Spinal cord (tissue), 10 donors: ENCODE measurements around the gene ADGRL3. TPM values are rescaled to one million over a fixed set of nuclear protein-coding genes. Genes with fewer than 3 reads are reported as not detected.

ENCODE experiments used
- DNase-seq, 6 donors: peaks; one replicate each; pipeline versions ENCODE4 v3.0.0 to v3.0.0-alpha.2; 2013 to 2015; ENCODE audit warnings: low spot score in 6 of 6, low read depth in 4 of 6
- H3K27ac ChIP-seq: one replicate; pipeline ENCODE4 v1.5.1; 2013; ENCODE audit warnings: low read depth, low read length, control low read depth
- H3K27me3 ChIP-seq: one replicate; pipeline ENCODE4 v1.6.1; 2013; ENCODE audit warnings: low read length; ENCODE audit not compliant: control insufficient read depth, insufficient read depth
- H3K36me3 ChIP-seq: one replicate; pipeline ENCODE4 v1.6.1; 2013; ENCODE audit warnings: low read length; ENCODE audit not compliant: control insufficient read depth, insufficient read depth
- H3K4me1 ChIP-seq: one replicate; pipeline ENCODE4 v1.6.1; 2013; ENCODE audit warnings: low read length; ENCODE audit not compliant: control insufficient read depth, insufficient read depth
- H3K4me3 ChIP-seq: one replicate; pipeline ENCODE4 v1.5.1; 2013; ENCODE audit warnings: low read depth, low read length, control low read depth
- H3K9me3 ChIP-seq: one replicate; pipeline ENCODE4 v1.6.1; 2013; ENCODE audit warnings: low read length; ENCODE audit not compliant: control insufficient read depth, insufficient read depth
- WGBS: methylation state at CpG from one replicate; pipeline ENCODE4 v1.1.5; 2013; ENCODE audit warnings: missing lambda C conversion rate; ENCODE audit not compliant: insufficient coverage; 5-methylcytosine and 5-hydroxymethylcytosine counted together
- polyA plus RNA-seq, 2 donors: library from polyadenylated mRNA; unstranded; fragments of 120-200 nt; gene quantifications; one replicate each; pipeline ENCODE4 v1.2.1, GENCODE V29; 2013; ENCODE audit not compliant: insufficient read length in 2 of 2
- total RNA-seq, 2 donors: library from RNA; depleted of rRNA in 1 of 2; stranded (reverse); fragments of 120-200 nt in 1 of 2; fragments of >200 nt in 1 of 2; gene quantifications; one replicate each; pipeline versions ENCODE4 v1.2.3 to v1.2.4, GENCODE V29; 2013 to 2014
- donor health status: healthy.

Gene ADGRL3
- total and polyA plus RNA-seq, 4 donors, result 76.2 to 220 (median 114) TPM

- no peaks in the 10 kb centered on the region for H3K4me1 ChIP-seq
- no peak overlapping the region for H3K4me3 ChIP-seq
- H3K27me3 ChIP-seq, result no peaks in the 10 kb centered on the region
- WGBS, result 52% methylated on average over 2 of the region's 4 CpGs
- no peak overlapping the region for H3K27ac ChIP-seq
- peak in 2 of 6 donors; percentile 7 to 42 for DNase-seq
- no peaks in the 10 kb centered on the region for H3K9me3 ChIP-seq
- H3K36me3 ChIP-seq, result no peaks in the 10 kb centered on the region
These were observed 858.4 kb downstream of the ADGRL3 start for GRCh38 chr4:62058571-62058970.

DNA sequence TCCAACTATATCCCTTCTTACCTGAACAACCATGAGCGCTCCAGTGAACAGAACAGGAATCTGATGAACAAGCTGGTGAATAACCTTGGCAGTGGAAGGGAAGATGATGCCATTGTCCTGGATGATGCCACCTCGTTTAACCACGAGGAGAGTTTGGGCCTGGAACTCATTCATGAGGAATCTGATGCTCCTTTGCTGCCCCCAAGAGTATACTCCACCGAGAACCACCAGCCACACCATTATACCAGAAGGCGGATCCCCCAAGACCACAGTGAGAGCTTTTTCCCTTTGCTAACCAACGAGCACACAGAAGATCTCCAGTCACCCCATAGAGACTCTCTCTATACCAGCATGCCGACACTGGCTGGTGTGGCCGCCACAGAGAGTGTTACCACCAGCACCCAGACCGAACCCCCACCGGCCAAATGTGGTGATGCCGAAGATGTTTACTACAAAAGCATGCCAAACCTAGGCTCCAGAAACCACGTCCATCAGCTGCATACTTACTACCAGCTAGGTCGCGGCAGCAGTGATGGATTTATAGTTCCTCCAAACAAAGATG, 870.2 kb downstream of the ADGRL3 start:
- no peak overlapping the region for H3K27ac ChIP-seq
- H3K4me1 ChIP-seq, result no peaks in the 10 kb centered on the region
- 94% methylated on average over 10 of the region's 14 CpGs for WGBS
- no peaks in the 10 kb centered on the region for H3K9me3 ChIP-seq
- no peak for DNase-seq
- H3K27me3 ChIP-seq, result no peaks in the 10 kb centered on the region
- peaks cover 4% of the 10 kb centered on the region for H3K36me3 ChIP-seq
- no peak overlapping the region for H3K4me3 ChIP-seq

DNA sequence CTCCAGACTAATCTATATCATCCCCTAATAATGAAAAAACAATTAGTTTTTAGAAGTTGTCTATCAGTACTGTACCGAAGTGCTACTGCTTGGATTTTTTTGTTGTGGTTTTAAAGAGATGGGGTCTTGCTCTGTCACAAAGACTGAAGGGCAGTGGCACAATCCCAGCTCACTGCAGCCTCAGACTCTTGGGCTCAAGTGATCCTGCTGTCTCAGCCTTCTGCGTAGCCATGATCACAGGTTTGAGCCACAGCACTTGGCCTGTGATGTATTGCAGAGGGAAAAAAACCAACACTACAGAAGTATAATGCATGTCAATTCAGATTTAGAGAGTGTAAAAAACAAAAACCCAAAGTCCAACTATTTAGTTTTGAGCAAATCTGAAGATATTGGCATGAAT, 875.0 kb downstream of the ADGRL3 start:
- 20% methylated on average over 1 of the region's 2 CpGs for WGBS
- peaks cover 4% of the 10 kb centered on the region for H3K36me3 ChIP-seq
- no peak for DNase-seq

DNA sequence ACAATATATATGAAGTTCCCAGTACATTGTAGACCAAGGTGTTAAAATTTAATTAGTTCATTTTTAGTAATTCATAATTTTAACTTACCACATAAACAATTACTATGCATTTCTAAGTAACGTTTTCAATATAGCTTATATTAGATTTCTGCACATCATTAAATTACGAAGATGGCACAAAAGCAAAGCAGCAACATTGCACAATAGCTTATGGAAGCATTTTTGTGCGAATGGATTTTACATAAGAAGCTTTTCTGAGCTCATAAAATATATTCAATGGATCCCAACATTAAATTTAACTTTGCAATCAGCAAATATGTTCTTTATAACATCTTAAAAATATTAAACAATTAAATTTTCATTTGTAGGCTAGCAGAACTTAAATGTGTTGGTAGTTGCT, 875.4 kb downstream of the ADGRL3 start:
- Histone ChIP-seq H3K9me3 (no peaks in the 10 kb centered on the region), H3K27me3 (no peaks in the 10 kb centered on the region), H3K4me3 (no peak overlapping the region), H3K36me3 (peaks cover 1% of the 10 kb centered on the region), H3K27ac (no peak overlapping the region), H3K4me1 (no peaks in the 10 kb centered on the region)
- no peak for DNase-seq
- no CpG with 5 or more reads among the region's 3 CpGs for WGBS

More for the DNA sequence above, 875.0 kb downstream of the ADGRL3 start:
- Histone ChIP-seq H3K4me1 (no peaks in the 10 kb centered on the region), H3K4me3 (no peak overlapping the region), H3K27me3 (no peaks in the 10 kb centered on the region), H3K27ac (no peak overlapping the region), H3K9me3 (no peaks in the 10 kb centered on the region)

- H3K27me3 ChIP-seq, result no peaks in the 10 kb centered on the region
- no CpG with 5 or more reads among the region's 1 CpG for WGBS
- no peak for DNase-seq
These were observed 877.3 kb downstream of the ADGRL3 start for GRCh38 chr4:62077406-62077805.

GRCh38 chr4:62080431-62080830, 880.3 kb downstream of the ADGRL3 start:
- H3K27me3 ChIP-seq, result no peaks in the 10 kb centered on the region
- DNase-seq, result no peak
- H3K27ac ChIP-seq, result no peak overlapping the region
- H3K4me1 ChIP-seq, result no peaks in the 10 kb centered on the region
- no peaks in the 10 kb centered on the region for H3K9me3 ChIP-seq
- WGBS, result no CpG with 5 or more reads among the region's 1 CpG
- no peaks in the 10 kb centered on the region for H3K36me3 ChIP-seq
- no peak overlapping the region for H3K4me3 ChIP-seq

More at GRCh38 chr4:62077406-62077805, 877.3 kb downstream of the ADGRL3 start:
- H3K9me3 ChIP-seq, result no peaks in the 10 kb centered on the region
- no peaks in the 10 kb centered on the region for H3K4me1 ChIP-seq
- H3K27ac ChIP-seq, result no peak overlapping the region
- no peak overlapping the region for H3K4me3 ChIP-seq
- no peaks in the 10 kb centered on the region for H3K36me3 ChIP-seq

DNA sequence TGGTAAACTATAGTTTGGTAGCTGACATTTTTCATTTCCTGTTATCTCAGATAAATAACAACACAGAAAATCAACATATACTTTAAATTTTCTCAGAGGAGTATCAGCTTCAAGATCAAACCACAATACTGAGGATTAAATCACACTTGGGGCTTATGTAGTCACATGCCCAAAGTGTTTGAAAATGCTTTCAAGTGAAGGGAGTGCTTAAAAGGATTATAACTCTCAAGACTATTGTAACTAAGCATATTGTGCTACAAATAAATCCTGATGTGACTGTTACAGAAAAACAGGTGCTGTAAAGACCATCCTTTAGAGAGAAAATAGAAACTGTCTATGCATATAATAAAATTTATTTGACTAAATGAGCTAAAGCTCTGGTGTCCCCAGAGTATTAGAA, 887.6 kb downstream of the ADGRL3 start:
- peak in 1 of 6 donors; percentile 65 for DNase-seq
- H3K36me3 ChIP-seq, result no peaks in the 10 kb centered on the region
- H3K9me3 ChIP-seq, result peaks cover under 1% of the 10 kb centered on the region
- no peaks in the 10 kb centered on the region for H3K4me1 ChIP-seq
- no peaks in the 10 kb centered on the region for H3K27me3 ChIP-seq
- no peak overlapping the region for H3K27ac ChIP-seq
- no peak overlapping the region for H3K4me3 ChIP-seq

DNA sequence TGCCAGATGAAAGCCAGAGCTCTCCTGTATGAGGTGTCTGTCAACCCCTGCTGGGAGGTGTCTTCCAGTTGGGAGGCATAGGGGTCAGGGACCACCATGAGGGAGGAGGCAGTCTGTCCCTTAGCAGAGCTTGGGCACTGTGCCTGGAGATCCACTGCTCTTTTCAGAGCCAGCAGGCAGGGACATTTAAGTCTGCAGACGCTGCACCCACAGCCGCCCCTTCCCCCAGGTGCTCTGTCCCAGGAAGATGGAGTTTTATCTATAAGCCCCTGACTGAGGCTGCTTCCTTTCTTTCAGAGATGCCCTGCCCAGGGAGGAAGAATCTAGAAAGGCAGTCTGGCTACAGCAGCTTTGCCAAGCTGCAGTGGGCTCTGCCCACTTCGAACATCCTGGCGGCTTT, 893.6 kb downstream of the ADGRL3 start:
- Histone ChIP-seq H3K4me1 (no peaks in the 10 kb centered on the region), H3K4me3 (no peak overlapping the region), H3K9me3 (peaks cover 2% of the 10 kb centered on the region), H3K27me3 (no peaks in the 10 kb centered on the region), H3K36me3 (no peaks in the 10 kb centered on the region), H3K27ac (no peak overlapping the region)
- WGBS, result 100% methylated on average over 4 of the region's 4 CpGs
- DNase-seq, result no peak

- Histone ChIP-seq H3K9me3 (peaks cover 2% of the 10 kb centered on the region), H3K4me3 (no peak overlapping the region), H3K27me3 (no peaks in the 10 kb centered on the region), H3K4me1 (no peaks in the 10 kb centered on the region), H3K36me3 (no peaks in the 10 kb centered on the region), H3K27ac (no peak overlapping the region)
- peak in 1 of 6 donors; percentile 75 for DNase-seq
- no CpG with 5 or more reads among the region's 2 CpGs for WGBS
These were observed 896.8 kb downstream of the ADGRL3 start for GRCh38 chr4:62096881-62097280.

DNA sequence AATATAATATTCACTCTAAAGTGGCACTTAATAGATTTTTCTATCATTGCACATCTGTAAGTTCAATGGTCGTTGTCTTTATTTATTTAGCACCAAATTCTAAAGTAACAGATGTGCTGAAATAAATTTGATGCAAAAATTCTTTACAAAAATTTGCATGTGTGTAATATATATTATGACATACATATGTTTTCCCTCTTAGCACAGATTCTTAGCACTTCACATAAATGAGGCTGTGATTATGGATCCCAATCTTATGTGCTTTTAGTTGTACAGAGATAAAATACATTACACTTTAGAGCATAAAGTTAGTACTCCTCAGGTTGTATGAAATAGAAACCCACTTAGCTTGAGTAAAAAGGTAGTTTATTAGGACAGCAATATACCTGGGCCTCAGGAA, 915.1 kb downstream of the ADGRL3 start:
- Histone ChIP-seq H3K36me3 (no peaks in the 10 kb centered on the region), H3K4me1 (no peaks in the 10 kb centered on the region), H3K27me3 (no peaks in the 10 kb centered on the region), H3K9me3 (no peaks in the 10 kb centered on the region), H3K4me3 (no peak overlapping the region), H3K27ac (no peak overlapping the region)
- DNase-seq, result no peak
- no CpG with 5 or more reads among the region's 1 CpG for WGBS
